Frontal cortex (tissue), 4 donors: ENCODE measurements around the gene KRTAP5-8. TPM values are rescaled to one million over a fixed set of nuclear protein-coding genes. Genes with fewer than 3 reads are reported as not detected.
"Not testable (repeated sequence)": the region's sequence is repeated elsewhere in the genome, so short reads cannot be mapped to it uniquely, and the experiment has no call there.

Experiments
- DNase-seq, 2 donors: peaks; one replicate each; pipeline ENCODE4 v3.0.0; 2012; ENCODE audit warnings: low spot score in 2 of 2
- FAIRE-seq: peaks from 2 replicates; lab custom pipeline; 2012; peaks lifted over from hg19 to GRCh38; lab: Jason Lieb, UNC
- total RNA-seq: library from RNA; depleted of rRNA; stranded (reverse); fragments of >200 nt; gene quantifications from one replicate; pipeline ENCODE4 v1.2.3, GENCODE V29; 2014
- donor health status: control.
- donor health status: control.
- donor health status: control.

Gene KRTAP5-8
- total RNA-seq, 1 donor from 2014 or later = not detected

DNA sequence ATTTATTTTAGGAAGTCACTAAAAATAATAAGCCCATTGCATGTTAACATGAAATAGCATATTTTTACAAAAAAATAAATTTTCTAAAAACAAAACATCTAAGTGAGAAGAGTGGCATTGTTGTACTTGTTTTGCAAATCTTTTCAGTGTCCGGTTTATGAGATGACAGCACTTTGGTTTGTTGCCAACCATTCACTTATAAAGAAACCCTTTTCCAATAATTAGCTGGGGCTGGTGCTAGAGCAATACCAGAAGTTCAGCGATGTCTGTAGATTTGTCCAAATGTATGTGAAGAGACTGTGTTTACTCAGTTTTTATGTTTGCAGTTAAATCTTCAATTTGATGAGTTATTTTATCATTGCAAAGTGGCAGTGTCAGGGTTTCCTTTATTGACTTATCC, 32.8 kb upstream of the KRTAP5-8 start:
- no peak for FAIRE-seq
- DNase-seq = no peak

DNA sequence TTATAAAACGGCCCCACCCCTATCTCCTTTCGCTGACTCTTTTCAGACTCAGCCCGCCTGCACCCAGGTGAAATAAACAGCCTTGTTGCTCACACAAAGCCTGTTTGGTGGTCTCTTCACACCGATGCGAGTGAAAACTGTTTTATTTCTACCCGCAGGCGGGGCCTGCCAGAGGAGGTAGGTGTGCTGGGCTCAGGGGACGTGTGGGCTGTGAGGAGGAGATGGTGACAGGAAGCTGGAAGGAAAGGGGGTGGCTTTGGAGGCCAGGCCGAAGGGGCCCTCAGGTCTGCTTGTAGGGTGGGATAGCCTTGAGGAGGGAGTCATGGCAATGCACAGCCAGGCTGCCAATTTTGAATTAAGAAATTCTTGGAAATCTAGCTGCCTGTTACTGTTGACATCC, 32.0 kb upstream of the KRTAP5-8 start:
- DNase-seq (no peak), FAIRE-seq (no peak)

DNA sequence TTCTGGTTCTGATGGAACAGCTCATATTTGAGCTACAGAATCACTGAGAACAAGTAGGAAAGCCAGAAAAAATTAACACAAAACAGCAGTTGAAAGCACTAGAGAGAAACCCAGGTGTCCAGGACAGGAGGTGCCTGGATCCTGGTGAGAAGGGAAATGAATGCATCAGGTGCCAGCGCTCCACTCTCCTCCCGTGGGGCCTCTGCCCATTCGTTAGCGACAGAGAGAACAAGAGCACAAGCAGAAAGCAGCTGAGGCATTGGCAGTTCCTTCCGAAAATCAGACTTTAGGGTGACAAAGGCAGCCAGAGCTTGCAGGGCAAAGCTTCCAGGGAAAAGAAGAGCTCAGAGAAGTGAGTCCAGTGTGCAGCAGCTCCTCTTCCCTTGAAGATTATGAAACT, 30.7 kb upstream of the KRTAP5-8 start:
- no peak for FAIRE-seq
- no peak for DNase-seq

DNA sequence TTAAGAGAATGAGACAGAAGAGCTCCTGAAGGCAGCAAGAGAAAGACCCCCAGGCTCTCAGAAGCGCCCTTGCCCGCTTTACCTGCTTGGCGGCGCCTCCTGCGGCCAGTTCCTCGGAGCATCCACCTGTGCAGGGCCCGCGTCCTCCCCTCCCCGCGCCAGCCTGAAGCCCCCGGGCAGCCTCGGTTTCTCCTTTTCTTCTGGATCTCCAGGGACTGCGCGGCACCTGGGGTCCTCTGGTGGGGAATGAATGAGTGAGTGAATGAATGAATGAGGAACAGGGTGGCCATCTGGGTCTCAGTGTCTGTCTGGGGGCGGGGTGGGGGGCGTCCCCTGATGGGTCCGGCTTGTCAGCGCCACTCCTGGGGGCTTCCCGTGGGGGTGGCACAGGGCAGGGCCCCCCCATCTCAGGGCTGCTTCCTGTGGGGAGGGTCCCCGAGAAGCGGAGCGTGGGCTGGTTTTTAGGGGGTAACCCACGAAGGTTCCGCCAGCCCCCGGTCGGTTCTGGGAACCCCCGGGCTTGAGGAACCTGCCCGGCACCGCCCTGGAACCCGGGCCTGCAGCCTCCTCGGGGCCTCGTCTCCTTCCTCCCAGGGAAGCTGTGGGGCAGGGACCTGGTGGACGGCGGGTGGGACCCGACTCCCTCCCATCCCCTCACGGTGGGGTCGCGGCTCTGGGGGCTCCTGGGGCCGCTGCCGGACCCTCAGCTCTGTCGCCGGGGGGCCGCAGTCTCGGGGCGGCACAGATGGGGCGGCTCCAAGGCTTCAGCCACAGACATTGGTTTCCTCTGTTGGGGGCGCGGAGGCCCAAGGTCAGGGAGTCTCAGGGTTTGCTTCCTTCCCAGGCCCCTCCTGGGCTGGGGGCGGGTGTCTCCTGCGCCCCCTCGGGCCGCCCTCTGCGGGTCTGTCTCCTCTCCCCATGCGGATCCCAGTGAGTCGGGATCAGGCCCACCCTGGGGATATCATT, 19.0 kb upstream of the KRTAP5-8 start:
- FAIRE-seq (no peak), DNase-seq (no peak)

DNA sequence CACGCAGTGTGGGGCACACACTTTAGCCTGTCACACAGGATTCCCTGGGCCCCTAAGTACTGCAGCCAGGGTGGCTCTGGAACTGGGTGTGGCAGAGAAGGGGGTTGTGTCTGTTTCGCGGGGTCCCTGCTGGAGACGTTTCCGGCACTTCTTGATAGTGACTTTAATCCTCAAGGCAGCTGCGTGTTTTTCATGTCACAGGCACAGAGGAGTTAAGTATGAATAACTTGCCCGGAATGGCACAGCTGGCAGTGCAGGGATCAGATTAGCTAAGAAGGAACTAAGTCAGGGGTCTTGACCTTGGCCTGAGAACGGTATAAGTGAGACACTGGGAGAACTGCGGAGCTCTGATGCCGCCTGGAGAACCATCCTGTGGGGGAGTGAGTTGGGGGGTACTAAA, 18.3 kb upstream of the KRTAP5-8 start:
- FAIRE-seq (no peak), DNase-seq (no peak)

DNA sequence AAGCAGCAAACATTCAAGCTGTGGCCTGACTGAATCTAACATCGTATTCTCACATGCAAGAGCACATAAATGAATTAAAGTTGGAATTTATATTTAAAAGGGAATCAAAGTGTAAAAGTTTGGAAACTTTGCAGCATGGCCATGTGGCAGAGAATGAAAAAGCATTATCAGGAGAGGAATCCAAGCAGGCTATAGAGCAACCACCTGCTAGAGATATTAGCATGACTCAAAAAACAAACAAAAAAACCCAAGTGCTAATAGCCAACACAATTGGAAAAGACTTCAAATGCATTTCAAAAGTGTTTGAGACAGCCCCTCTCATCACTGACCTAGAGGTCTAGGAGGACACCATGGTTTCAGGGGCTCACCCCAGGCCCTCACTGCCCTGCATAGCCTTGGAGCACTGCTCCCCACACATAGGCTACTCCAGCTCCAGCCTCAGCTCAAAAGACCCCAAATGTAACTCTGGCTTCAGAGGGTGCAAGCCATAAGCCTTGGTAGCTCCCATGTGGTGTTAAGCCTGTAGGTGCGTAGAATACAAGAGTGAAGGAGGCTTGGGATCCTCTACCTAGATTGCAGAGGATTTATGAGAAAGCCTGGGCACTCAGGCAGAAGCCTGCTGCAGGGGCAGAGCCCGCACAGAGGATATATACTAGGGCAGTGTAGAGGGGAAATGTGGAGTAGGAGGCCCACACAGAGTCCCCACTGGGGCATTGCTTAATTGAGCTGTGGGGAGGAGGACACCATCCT, 12.5 kb upstream of the KRTAP5-8 start:
- DNase-seq = no peak
- no peak for FAIRE-seq

DNA sequence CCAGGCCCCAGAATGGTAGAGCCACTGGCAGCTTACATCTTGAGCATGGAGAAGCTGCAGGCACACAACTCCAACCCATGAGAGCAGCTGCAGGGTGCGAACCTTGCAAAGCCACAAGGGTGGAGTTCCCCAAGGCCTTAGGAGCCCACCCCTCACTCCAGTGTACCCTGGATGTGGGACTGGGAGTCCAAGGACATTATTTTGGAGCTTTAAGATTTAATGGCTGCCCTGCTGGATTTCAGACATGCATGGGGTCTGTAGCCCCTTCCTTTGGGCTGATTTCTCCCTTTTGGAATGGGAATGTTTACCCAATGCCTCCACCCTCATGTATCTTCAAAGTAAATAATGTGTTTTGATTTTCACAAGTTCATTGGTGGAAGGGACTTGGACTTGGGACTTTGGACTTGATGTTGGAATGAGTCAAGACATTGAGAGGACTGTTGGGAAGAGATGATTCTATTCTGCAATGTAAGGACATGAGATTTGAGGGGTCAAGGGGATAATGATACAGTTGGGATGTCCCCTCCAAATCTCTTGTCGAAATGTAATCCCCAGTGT, 11.8 kb upstream of the KRTAP5-8 start:
- DNase-seq (no peak), FAIRE-seq (no peak)

DNA sequence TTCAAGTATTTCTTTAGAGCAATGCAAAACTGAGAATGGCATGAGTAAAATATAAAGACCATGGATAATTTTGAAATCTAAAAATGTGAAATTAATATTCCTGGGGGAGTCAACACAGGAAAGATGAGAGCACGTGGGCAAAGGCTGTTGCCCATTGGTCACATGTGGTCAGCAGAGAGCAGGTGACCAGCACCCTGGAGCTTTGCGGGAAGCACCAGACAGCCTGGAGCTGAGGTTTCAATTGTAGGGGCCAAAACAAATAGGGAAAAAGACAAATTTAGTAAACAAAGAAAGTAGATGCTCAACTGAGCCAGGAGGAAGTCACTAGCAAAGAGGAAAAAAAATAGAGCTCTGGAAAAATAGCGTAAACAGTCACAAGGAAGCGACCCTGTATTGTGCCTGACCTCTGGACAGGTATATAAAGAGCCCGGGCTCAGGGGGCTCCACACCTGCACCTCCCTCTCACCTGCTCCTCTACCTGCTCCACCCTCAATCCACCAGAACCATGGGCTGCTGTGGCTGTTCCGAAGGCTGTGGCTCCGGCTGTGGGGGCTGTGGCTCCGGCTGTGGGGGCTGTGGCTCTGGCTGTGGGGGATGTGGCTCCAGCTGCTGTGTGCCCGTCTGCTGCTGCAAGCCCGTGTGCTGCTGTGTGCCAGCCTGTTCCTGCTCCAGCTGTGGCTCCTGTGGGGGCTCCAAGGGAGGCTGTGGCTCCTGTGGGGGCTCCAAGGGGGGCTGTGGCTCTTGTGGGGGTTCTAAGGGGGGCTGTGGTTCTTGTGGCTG, 10.8 kb upstream of the KRTAP5-8 start, which contains the start of gene KRTAP5-7:
TSS of gene KRTAP5-7 (plus strand) at position 472 of the 780 bp plus-strand sequence. CDS start at position 506, 34 bp downstream.
- not testable (repeated sequence) for DNase-seq, FAIRE-seq

DNA sequence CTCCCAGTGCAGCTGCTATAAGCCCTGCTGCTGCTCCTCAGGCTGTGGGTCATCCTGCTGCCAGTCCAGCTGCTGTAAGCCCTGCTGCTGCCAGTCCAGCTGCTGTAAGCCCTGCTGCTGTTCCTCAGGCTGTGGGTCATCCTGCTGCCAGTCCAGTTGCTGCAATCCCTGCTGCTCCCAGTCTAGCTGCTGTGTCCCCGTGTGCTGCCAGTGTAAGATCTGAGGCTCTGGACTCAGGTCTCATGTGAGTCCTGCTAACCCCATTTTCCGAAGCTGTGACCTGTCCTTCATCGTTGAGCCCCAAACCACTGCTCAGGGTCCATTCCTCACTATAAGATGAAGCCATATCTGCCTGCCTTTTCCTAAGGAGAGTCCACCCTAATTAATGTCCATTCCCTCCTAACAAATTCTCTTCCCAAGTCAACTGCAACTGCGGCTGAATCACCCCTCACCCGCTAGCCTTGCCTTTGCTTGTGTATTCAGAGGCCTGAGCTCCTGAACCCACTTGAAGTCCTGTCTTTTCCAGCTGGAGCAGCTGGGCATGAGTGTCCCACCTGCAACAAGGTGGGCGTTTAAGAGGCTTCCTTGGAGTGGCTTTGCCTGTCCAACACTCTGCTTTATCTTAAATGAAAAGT, 10.1 kb upstream of the KRTAP5-8 start:
- no peak for FAIRE-seq
- no peak for DNase-seq

DNA sequence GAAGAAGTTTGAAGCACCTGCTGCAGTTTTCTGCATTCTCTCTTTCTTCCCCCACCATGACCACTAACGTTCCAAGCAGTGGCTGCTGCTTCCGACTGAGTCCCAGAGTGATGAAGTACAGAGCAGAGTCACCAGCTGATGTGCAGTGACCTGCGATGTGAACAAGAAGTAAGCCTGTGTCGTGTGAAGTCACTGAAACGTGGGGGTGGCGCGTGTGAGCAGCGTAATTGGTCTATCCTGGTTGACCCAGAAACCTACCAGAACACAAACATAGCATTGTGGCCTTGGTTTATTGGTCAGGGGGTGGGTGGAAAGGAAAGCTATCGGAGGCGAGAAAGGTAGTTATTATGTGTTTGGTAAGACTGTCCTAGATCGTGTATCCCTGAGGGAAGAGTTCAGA, 7.2 kb upstream of the KRTAP5-8 start:
- DNase-seq (no peak), FAIRE-seq (no peak)

DNA sequence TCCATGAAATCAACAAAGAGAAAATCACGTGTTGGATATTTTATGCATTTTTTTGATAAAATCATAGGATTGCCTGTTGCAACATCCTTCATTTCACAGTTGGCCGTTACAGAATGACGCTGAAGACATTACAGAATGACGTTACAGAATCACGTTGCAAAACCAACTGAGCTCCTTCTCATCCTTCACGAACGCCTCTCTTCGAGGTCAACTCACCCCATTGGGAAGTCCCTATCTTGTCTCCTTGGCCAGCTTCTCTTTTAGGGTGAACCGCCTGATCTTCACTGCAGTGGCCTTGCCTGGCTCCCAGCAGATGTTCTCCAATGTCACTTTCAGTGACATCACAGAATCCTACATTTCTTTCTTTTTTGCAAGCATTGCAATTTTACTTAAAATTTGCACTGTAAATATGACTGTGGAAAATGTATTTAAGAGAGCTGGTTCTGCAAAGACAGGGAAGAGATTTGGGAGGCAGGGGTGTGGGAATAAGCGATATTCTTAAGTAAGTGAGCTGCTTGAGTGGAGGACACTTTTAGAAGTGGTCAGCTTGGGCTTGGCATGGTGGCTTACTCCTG, 5.7 kb upstream of the KRTAP5-8 start:
- FAIRE-seq = no peak

DNA sequence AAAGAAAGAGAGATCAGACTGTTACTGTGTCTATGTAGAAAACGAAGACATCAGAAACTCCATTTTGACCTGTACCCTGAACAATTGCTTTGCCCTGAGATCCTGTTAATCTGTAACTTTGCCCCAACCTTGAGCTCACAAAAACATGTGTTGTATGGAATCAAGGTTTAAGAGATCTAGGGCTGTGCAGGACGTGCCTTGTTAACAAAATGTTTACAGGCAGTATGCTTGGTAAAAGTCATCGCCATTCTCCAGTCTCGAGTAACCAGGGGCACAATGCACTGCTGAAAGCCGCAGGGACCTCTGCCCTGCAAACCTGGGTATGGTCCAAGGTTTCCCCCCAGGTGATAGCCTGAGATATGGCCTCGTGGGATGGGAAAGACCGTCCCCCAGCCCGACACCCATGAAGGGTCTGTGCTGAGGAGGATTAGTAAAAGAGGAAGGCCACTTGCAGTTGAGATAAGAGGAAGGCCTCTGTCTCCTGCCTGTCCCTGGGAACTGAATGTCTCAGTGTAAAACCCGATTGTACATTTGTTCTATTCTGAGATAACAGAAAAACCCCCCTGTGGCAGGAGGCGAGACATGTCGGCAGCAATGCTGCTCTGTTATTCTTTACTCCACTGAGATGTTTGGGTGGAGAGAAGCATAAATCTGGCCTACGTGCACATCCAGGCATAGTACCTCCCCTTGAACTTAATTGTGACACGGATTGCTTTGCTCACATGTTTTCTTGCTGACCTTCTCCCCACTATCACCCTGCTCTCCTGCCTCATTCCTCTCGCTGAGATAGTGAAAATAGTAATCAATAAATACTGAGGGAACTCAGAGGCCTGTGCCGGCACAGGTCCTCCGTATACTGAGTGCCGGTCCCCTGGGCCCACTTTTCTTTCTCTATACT, 2.9 kb upstream of the KRTAP5-8 start:
- not testable (repeated sequence) for FAIRE-seq, DNase-seq

More for the DNA sequence above, 5.7 kb upstream of the KRTAP5-8 start:
- no peak for DNase-seq

DNA sequence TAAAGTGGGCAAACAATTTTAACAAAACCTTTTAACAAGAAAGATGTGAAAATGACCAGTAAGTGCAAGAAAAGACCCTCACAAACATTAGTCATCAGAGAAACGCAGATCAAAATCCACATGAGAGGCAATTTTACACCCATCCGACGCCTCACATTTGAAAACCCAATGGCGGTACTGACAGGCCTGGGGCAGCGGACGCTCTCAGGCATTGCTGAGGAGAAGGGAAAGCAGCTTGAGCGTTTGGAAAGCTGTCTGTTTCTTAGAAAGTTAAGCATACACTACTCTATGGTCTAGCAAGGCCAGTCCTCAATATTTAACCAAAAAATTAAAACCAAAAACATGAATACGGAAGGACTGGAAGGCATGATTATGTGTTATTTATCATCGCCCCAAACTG, 2.0 kb upstream of the KRTAP5-8 start:
- no peak for FAIRE-seq

DNA sequence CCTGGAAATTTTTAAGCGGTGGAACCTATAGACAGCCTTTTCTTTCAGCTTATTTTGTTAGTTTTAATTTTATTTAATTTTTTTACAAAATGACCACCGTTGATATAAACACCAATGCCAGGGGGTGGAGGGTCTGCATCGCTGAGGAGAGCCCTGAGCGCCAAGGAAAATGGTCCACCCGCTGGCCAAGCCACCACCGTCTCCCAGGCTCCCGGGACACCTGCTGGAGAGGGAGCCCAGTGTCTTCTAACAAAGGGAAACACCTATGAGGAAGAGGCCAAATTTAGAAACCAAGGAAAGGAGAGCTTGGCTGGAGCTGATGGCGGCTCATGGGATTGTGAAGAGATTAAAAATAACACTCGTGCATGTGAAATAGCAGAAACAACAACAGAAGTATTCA, 288 bp upstream of the KRTAP5-8 start:
- DNase-seq (no peak), FAIRE-seq (no peak)

More for the DNA sequence above, 2.0 kb upstream of the KRTAP5-8 start:
- DNase-seq = no peak

DNA sequence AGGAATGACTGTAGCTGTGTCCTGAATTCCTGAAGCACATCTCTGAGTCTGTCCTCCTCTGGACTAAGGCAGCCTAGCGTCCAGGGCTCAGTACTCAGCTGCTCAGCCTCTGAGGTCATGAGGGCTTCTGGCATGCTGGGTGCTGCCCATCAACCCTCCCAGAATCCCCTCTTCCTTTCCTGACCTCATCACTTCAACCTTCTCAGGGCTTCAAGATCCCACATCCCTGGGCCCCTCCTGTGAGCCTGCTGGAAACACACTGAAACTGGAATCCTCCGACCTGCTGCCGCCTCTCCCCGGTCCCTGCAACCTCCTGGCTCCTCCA, 803 bp downstream of the KRTAP5-8 start:
- FAIRE-seq (no peak), DNase-seq (no peak)

DNA sequence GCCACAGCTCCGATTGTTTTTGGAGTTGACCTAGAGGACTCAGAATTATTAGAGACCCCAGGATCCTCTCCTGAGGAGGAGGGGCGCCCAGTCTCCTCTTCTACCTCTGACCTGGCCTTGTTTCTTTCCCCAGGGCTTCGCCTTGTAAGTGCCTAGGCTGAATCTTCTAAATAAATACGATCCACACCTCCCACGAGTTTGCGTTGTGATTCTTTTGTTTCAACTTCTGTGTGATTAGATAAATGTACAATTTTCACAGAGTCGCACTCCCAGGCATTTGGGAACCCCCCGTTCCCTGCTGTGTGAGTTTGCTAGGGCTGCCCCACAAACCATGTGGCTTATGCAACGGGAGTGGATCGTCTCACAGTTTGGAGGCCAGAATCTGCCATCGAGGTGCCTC, 1.2 kb downstream of the KRTAP5-8 start:
- DNase-seq (no peak), FAIRE-seq (no peak)

DNA sequence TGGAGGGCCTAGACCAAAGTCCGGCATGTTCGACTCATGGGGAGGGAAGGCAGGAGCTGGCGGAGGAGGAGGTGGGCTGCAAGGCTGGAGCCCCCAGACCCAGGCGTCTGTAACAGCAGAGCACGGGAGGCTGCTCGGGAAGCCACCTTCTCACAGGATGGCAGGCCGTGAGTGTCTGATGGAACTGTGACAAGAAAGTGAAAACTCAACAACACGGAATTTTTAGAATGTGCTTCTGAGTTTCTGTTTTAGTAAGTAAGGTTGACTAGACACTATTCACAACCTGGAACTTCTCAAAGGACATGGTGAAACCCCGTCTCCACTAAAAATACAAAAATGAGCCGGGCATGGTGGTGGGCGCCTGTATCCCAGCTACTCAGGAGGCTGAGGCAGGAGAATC, 2.1 kb downstream of the KRTAP5-8 start:
- not testable (repeated sequence) for FAIRE-seq, DNase-seq
